ENCODE data around the gene ANKFN1. TPM values are rescaled to one million over a fixed set of nuclear protein-coding genes. Genes with fewer than 3 reads are reported as not detected.

The ANKFN1 gene
- total RNA-seq, 4 donors from 2014 or later: 0.13 to 1.4 (median 0.75) TPM

DNA sequence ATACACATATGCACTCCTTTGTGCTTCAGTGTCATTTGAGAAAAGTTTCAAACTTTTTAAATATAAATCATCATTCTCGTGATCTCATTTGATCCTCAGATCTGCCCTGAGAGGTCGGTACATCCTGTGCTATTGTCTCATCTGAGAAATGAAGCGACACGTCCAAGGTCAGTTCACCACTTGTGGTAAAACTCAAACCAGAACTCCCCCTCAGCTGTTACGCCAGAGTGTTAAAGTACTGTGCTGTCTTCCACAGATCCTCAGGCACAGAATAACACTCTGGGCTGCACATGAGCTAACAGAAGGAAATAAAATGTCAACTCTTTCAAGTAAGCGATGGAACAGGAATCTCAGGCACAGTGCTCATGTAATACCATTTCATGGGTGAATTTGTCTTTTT is 31.4 kb downstream of the ANKFN1 start:
- ATAC-seq: no peak
- H3K27ac ChIP-seq: no peak overlapping the region
- no peaks in the 10 kb centered on the region for H3K4me1 ChIP-seq
- H3K36me3 ChIP-seq: no peaks in the 10 kb centered on the region
- no peak overlapping the region for H3K4me3 ChIP-seq
- TF ChIP-seq POLR2AphosphoS5 (IDR thresholded peaks at IDR 0.05) (no peak), EP300 (IDR thresholded peaks at IDR 0.05) (no peak), POLR2A (IDR thresholded peaks at IDR 0.05) (no peak)
- TF ChIP-seq, protein P1, sequence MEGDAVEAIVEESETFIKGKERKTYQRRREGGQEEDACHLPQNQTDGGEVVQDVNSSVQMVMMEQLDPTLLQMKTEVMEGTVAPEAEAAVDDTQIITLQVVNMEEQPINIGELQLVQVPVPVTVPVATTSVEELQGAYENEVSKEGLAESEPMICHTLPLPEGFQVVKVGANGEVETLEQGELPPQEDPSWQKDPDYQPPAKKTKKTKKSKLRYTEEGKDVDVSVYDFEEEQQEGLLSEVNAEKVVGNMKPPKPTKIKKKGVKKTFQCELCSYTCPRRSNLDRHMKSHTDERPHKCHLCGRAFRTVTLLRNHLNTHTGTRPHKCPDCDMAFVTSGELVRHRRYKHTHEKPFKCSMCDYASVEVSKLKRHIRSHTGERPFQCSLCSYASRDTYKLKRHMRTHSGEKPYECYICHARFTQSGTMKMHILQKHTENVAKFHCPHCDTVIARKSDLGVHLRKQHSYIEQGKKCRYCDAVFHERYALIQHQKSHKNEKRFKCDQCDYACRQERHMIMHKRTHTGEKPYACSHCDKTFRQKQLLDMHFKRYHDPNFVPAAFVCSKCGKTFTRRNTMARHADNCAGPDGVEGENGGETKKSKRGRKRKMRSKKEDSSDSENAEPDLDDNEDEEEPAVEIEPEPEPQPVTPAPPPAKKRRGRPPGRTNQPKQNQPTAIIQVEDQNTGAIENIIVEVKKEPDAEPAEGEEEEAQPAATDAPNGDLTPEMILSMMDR (IDR thresholded peaks at IDR 0.05): no peak
- no peaks in the 10 kb centered on the region for H3K27me3 ChIP-seq
- no peaks in the 10 kb centered on the region for H3K9me3 ChIP-seq
- WGBS, 2 donors (ENCODE audit: low coverage in 1 of 2): 65 to 80% methylated on average over 5 to 6 of the region's 6 CpGs

DNA sequence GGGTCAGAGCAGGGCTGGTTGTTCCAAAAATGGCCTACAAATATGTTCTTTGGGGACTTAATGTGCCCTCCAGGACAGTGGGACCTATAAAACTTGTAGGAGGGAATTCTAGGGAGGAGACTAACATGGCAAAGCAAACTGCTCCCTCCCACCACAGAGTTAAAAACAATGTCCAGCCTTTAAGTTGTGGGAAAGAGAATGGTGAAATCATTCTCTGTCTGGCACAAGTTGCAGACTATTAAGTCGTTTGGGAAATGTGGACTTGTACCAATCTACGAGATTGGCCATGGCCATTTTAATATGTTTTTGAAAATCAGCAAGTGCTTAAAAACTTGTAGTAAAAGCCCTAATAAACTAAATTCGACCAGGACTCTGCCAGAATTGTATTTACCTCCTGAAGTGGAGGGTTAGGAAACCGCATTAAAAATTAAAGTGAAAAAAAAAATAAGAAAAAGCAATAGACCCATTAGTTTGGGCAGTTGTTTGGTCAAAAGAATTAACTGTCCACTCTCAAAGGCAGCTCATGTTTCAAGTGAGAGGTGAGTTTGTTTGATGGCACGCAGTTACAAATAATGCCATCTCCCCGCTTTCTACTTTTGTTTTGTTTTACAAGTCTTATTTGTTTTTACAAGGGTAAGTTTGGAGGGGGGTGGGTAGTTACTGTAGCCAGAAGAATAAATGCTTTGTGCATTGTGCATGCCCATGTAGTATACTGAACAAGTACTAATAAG is 32.4 kb downstream of the ANKFN1 start:
- no peaks in the 10 kb centered on the region for H3K9me3 ChIP-seq
- WGBS, 2 donors (ENCODE audit: low coverage in 1 of 2): 68% methylated on average over 4 to 5 of the region's 6 CpGs

DNA sequence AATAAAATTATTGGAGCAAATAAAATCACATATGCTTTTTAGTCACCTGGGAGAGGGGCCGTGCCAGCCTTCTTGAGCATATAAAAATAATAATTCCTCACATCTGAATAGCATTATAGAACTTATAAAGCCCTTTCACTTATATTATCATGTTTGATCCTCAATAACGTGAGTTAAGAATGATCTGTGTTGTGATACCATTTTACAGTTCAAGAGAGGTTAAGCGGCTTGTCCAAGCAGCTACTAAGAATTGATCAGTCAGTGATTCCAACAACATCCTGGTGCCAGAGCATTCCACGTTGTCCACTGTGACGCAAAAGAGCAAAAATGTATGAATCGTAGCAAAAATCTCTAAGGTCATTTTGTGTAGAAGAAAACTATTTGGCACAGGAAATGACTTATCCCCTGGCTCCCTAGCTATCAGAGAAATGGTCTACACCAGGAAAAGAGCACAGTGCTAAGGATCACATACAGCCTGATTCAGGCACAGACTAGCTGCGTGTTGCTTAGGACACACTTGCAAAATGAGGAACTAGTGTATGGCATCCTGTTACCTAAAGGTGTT is 33.0 kb downstream of the ANKFN1 start:
- TF ChIP-seq EP300 (IDR thresholded peaks at IDR 0.05): no peak
- TF ChIP-seq, protein P1 (IDR thresholded peaks at IDR 0.05): no peak
- TF ChIP-seq POLR2AphosphoS5 (IDR thresholded peaks at IDR 0.05): no peak
- no peak for TF ChIP-seq POLR2A (IDR thresholded peaks at IDR 0.05)
- no peak overlapping the region for H3K4me3 ChIP-seq
- no peak for ATAC-seq
- H3K27ac ChIP-seq: no peak overlapping the region
- H3K36me3 ChIP-seq: no peaks in the 10 kb centered on the region
- no peaks in the 10 kb centered on the region for H3K4me1 ChIP-seq
- whole genome bisulfite sequencing, 2 donors (ENCODE audit: low coverage in 1 of 2): 79 to 80% methylated on average over 6 to 7 of the region's 7 CpGs
- H3K27me3 ChIP-seq: no peaks in the 10 kb centered on the region
- no peaks in the 10 kb centered on the region for H3K9me3 ChIP-seq

More for the DNA sequence above, 32.4 kb downstream of the ANKFN1 start:
- no peak for ATAC-seq
- Histone ChIP-seq H3K36me3 (no peaks in the 10 kb centered on the region), H3K27me3 (no peaks in the 10 kb centered on the region), H3K4me1 (no peaks in the 10 kb centered on the region), H3K4me3 (no peak overlapping the region), H3K27ac (no peak overlapping the region)
- TF ChIP-seq POLR2A (IDR thresholded peaks at IDR 0.05): no peak
- TF ChIP-seq, protein P1 (IDR thresholded peaks at IDR 0.05): no peak
- no peak for TF ChIP-seq EP300 (IDR thresholded peaks at IDR 0.05)
- no peak for TF ChIP-seq POLR2AphosphoS5 (IDR thresholded peaks at IDR 0.05)

DNA sequence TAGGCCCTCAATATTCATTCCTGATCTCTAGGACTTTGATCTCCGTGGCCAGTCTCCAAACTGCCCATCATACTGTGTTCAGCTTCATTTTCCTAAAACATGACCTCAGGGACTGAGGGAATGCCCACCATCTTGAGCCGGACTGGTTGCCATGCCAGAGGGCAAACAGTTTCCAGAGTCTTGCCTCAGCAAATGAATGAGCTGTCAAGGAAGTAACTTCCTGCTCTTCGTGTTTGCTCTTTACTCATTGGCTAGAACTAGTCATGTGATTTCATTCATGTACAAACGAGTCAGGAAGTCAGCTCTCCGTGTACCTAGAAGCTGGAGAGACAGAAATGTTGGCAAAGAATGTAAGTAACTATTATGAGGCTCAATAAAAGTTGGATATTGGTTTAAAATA is 50.2 kb downstream of the ANKFN1 start:
- no peaks in the 10 kb centered on the region for H3K9me3 ChIP-seq
- no peaks in the 10 kb centered on the region for H3K36me3 ChIP-seq
- H3K4me3 ChIP-seq: no peak overlapping the region
- H3K27me3 ChIP-seq: no peaks in the 10 kb centered on the region
- 58 to 70% methylated on average over 3 to 5 of the region's 5 CpGs for WGBS, 2 donors (ENCODE audit: low coverage in 1 of 2)
- H3K4me1 ChIP-seq: no peaks in the 10 kb centered on the region
- TF ChIP-seq POLR2AphosphoS5 (IDR thresholded peaks at IDR 0.05): no peak
- TF ChIP-seq, protein P1 (IDR thresholded peaks at IDR 0.05): no peak
- TF ChIP-seq EP300 (IDR thresholded peaks at IDR 0.05): no peak
- no peak for TF ChIP-seq POLR2A (IDR thresholded peaks at IDR 0.05)
- no peak overlapping the region for H3K27ac ChIP-seq
- no peak for ATAC-seq

DNA sequence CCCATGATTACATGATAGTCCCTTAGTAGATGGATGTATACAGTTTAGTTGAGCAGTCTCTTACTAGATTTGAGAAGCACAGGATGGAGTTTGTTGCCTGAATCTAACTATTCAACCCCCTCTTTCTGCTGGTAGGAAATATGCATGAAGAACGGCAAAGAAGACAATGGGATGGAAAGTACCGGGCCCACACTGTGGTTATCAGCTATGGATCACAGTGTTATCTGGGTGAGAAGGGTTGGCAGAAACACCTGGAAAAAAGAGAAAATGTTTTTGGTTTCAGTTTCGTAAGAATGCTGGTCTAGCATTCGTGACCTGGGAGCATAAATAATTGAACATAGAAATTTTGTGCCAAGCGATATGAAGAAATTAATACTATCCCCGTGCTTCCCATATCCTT is 53.1 kb downstream of the ANKFN1 start:
- no peak overlapping the region for H3K27ac ChIP-seq
- no peak for ATAC-seq
- H3K9me3 ChIP-seq: no peaks in the 10 kb centered on the region
- no peaks in the 10 kb centered on the region for H3K27me3 ChIP-seq
- no peaks in the 10 kb centered on the region for H3K4me1 ChIP-seq
- WGBS, 2 donors (ENCODE audit: low coverage in 1 of 2): 83 to 85% methylated on average over 6 of the region's 6 CpGs
- TF ChIP-seq POLR2A (IDR thresholded peaks at IDR 0.05) (no peak), EP300 (IDR thresholded peaks at IDR 0.05) (no peak), POLR2AphosphoS5 (IDR thresholded peaks at IDR 0.05) (no peak)
- TF ChIP-seq, protein P1 (IDR thresholded peaks at IDR 0.05): no peak
- no peaks in the 10 kb centered on the region for H3K36me3 ChIP-seq
- H3K4me3 ChIP-seq: no peak overlapping the region
